Right kidney (tissue), 1 donor: ENCODE data around the gene NFATC2IP.
"Not testable (repeated sequence)": the region's sequence is repeated elsewhere in the genome, so short reads cannot be mapped to it uniquely, and the experiment has no call there.

Experiments
- DNase-seq: peaks from one replicate; pipeline ENCODE4 v3.0.0-alpha.2; 2016

The NFATC2IP gene

GRCh38 chr16:28998837-28999236, 48.1 kb downstream of the NFATC2IP start:
- no peak for DNase-seq

- no peak for DNase-seq
These were observed 48.8 kb downstream of the NFATC2IP start for GRCh38 chr16:28999577-28999976.

GRCh38 chr16:29000019-29000418, 49.3 kb downstream of the NFATC2IP start:
- DNase-seq = no peak

GRCh38 chr16:29004496-29005139, 53.9 kb downstream of the NFATC2IP start:
- not testable (repeated sequence) for DNase-seq

GRCh38 chr16:29007730-29008593, 57.2 kb downstream of the NFATC2IP start:
- DNase-seq = no peak

- DNase-seq = no peak
These were observed 58.5 kb downstream of the NFATC2IP start for GRCh38 chr16:29009050-29009837.

GRCh38 chr16:29009838-29010166, 59.1 kb downstream of the NFATC2IP start:
- no peak for DNase-seq

- DNase-seq = no peak
These were observed 60.4 kb downstream of the NFATC2IP start for GRCh38 chr16:29011112-29011511.

- DNase-seq = no peak
These were observed 61.1 kb downstream of the NFATC2IP start for GRCh38 chr16:29011851-29012250.

GRCh38 chr16:29012913-29013553, 62.3 kb downstream of the NFATC2IP start:
- DNase-seq = no peak

GRCh38 chr16:29014561-29015069, 63.9 kb downstream of the NFATC2IP start:
- no peak for DNase-seq
